ENCODE measurements around the gene PHYHD1. TPM values are rescaled to one million over a fixed set of nuclear protein-coding genes. Genes with fewer than 3 reads are reported as not detected.

PHYHD1 gene
- polyA plus RNA-seq, 1 donor (not counting 4 experiments of a cell fraction or from before 2014, with no cell fraction given): 4.7 TPM

- FAIRE-seq: no peak
- Histone ChIP-seq H3K27ac (ENCODE audit: control insufficient read depth, insufficient read depth, low read length) (no peak overlapping the region), H3K27me3 (ENCODE audit: control insufficient read depth, extremely low read depth, insufficient read depth, low read length) (no peaks in the 10 kb centered on the region), H3K36me3 (ENCODE audit: control insufficient read depth in 2 of 2, extremely low read depth in 1 of 2, insufficient read depth in 2 of 2, low read length in 2 of 2) (peaks cover 31 to 35% of the 10 kb centered on the region in 2 experiments), H3K79me2 (ENCODE audit: control insufficient read depth, insufficient read depth, low read length) (no peaks in the 10 kb centered on the region), H3K9me1 (ENCODE audit: control insufficient read depth, extremely low read depth, insufficient read depth, low read length) (no peaks in the 10 kb centered on the region), H3K4me2 (ENCODE audit: control insufficient read depth, extremely low read depth, insufficient read depth, low read depth, low read length) (no peak overlapping the region), H4K20me1 (ENCODE audit: control insufficient read depth, extremely low read depth, insufficient read depth, low read length) (no peaks in the 10 kb centered on the region), H3K4me1 (ENCODE audit: control insufficient read depth, extremely low read depth, insufficient read depth, low read length) (no peaks in the 10 kb centered on the region), H3K4me3 (ENCODE audit: control insufficient read depth in 2 of 3, extremely low read depth in 1 of 3, insufficient read depth in 2 of 3, low read depth in 1 of 3, low read length in 3 of 3) (no peak overlapping the region), H3K9me3 (ENCODE audit: control insufficient read depth, low read depth, low read length) (no peaks in the 10 kb centered on the region), H2AFZ (ENCODE audit: control insufficient read depth, low read length) (no peak overlapping the region), H3K9ac (ENCODE audit: control insufficient read depth, extremely low read depth, insufficient read depth, low read length) (no peak overlapping the region)
- DNase-seq (ENCODE audit: low read depth, low spot score): no peak
- dilution Hi-C loops (cut with MboI; ENCODE audit: extremely low pct_ligation_motif_present, low sequenced_read_pairs): no loop called here
- TF ChIP-seq, protein P1, sequence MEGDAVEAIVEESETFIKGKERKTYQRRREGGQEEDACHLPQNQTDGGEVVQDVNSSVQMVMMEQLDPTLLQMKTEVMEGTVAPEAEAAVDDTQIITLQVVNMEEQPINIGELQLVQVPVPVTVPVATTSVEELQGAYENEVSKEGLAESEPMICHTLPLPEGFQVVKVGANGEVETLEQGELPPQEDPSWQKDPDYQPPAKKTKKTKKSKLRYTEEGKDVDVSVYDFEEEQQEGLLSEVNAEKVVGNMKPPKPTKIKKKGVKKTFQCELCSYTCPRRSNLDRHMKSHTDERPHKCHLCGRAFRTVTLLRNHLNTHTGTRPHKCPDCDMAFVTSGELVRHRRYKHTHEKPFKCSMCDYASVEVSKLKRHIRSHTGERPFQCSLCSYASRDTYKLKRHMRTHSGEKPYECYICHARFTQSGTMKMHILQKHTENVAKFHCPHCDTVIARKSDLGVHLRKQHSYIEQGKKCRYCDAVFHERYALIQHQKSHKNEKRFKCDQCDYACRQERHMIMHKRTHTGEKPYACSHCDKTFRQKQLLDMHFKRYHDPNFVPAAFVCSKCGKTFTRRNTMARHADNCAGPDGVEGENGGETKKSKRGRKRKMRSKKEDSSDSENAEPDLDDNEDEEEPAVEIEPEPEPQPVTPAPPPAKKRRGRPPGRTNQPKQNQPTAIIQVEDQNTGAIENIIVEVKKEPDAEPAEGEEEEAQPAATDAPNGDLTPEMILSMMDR (optimal IDR thresholded peaks at IDR 0.05 in 1 of 3, IDR thresholded peaks at IDR 0.05 in 1 of 3, conservative IDR thresholded peaks at IDR 0.05 in 1 of 3; ENCODE audit: extremely low read depth in 1 of 3, insufficient read depth in 2 of 3, low read length in 3 of 3): no peak
- no peak for TF ChIP-seq EZH2 (IDR thresholded peaks at IDR 0.05; ENCODE audit: low read length)
These were observed 58.3 kb downstream of the PHYHD1 start for GRCh38 chr9:128979111-128979510.

- H3K9ac ChIP-seq (ENCODE audit: control insufficient read depth, extremely low read depth, insufficient read depth, low read length): no peak overlapping the region
- H2AFZ ChIP-seq (ENCODE audit: control insufficient read depth, low read length): no peak overlapping the region
- peaks cover 29 to 35% of the 10 kb centered on the region in 2 experiments for H3K36me3 ChIP-seq (ENCODE audit: control insufficient read depth in 2 of 2, extremely low read depth in 1 of 2, insufficient read depth in 2 of 2, low read length in 2 of 2)
- no peak overlapping the region for H3K4me2 ChIP-seq (ENCODE audit: control insufficient read depth, extremely low read depth, insufficient read depth, low read depth, low read length)
- H3K27ac ChIP-seq (ENCODE audit: control insufficient read depth, insufficient read depth, low read length): no peak overlapping the region
- no peaks in the 10 kb centered on the region for H3K27me3 ChIP-seq (ENCODE audit: control insufficient read depth, extremely low read depth, insufficient read depth, low read length)
- peaks cover 17% of the 10 kb centered on the region for H3K4me1 ChIP-seq (ENCODE audit: control insufficient read depth, extremely low read depth, insufficient read depth, low read length)
- TF ChIP-seq, protein P1 (optimal IDR thresholded peaks at IDR 0.05 in 1 of 3, IDR thresholded peaks at IDR 0.05 in 1 of 3, conservative IDR thresholded peaks at IDR 0.05 in 1 of 3; ENCODE audit: extremely low read depth in 1 of 3, insufficient read depth in 2 of 3, low read length in 3 of 3): no peak
- no peak for TF ChIP-seq EZH2 (IDR thresholded peaks at IDR 0.05; ENCODE audit: low read length)
- FAIRE-seq (no peak), DNase-seq (ENCODE audit: low read depth, low spot score) (no peak)
- H3K9me3 ChIP-seq (ENCODE audit: control insufficient read depth, low read depth, low read length): no peaks in the 10 kb centered on the region
- H4K20me1 ChIP-seq (ENCODE audit: control insufficient read depth, extremely low read depth, insufficient read depth, low read length): no peaks in the 10 kb centered on the region
- dilution Hi-C loops (cut with MboI; ENCODE audit: extremely low pct_ligation_motif_present, low sequenced_read_pairs): no loop called here
- no peaks in the 10 kb centered on the region for H3K79me2 ChIP-seq (ENCODE audit: control insufficient read depth, insufficient read depth, low read length)
- no peak overlapping the region for H3K4me3 ChIP-seq (ENCODE audit: control insufficient read depth in 2 of 3, extremely low read depth in 1 of 3, insufficient read depth in 2 of 3, low read depth in 1 of 3, low read length in 3 of 3)
- no peaks in the 10 kb centered on the region for H3K9me1 ChIP-seq (ENCODE audit: control insufficient read depth, extremely low read depth, insufficient read depth, low read length)
These were observed 62.8 kb downstream of the PHYHD1 start for GRCh38 chr9:128983536-128983935.

All from keratinocyte (primary cell).